ENCODE measurements around the gene SLC2A4RG. TPM values are rescaled to one million over a fixed set of nuclear protein-coding genes. Genes with fewer than 3 reads are reported as not detected.

The SLC2A4RG gene
- total and polyA plus RNA-seq, 2 of the 13 experiments (the other 11 are each of a cell fraction or from before 2014, with no cell fraction given): 91.4 to 95.9 TPM

DNA sequence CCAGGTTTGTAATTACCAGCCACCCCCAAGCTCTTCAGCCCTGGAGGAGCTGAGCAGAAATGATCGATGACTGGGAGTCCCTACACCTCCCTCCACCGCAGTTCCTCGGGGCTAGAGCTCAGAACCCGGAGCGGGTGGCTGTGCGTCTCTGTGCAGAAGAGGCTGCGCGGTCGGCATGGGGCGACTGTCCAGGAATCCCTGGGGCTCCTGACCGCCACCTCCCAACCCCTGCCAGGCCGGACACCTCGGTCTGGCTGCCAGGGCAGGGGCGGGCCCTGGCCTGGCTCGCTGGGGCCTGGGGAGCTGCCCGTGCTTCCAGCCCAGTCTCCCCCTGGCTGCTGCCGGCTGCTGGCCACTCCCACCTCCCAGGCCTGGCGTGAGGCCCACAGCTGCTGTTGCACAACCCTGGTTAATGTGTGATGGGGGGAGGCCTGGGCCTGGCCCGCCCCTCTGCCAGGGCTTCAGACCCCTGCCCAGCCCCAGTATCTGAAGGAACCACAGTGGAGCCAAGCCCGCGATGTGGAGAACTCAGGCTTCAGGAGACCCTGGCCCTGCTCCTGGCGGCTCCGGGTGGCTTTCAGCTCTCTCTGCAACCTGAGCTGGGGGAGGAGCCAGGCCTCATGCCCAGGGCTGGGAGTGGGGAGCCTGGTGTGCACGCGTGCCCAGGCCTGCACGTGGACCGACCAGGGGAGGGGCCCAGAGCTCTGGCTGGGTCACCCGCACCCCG lies 1.2 kb downstream of the SLC2A4RG start (continued):
- TF ChIP-seq ZNF460 (CRISPR knock-in tag; IDR thresholded peaks at IDR 0.05; ENCODE audit: borderline replicate concordance) (no peak; the same call in 1 of the 2 replicates), ARHGAP35 (CRISPR knock-in tag; IDR thresholded peaks at IDR 0.05; ENCODE audit: borderline replicate concordance) (peak; percentile 94; the same call in 1 of the 2 replicates), DDIT3 (CRISPR knock-in tag; IDR thresholded peaks at IDR 0.05) (0 out of 2 replicates have a peak, but pooled peaks have one; percentile 56), RFXANK (CRISPR knock-in tag; IDR thresholded peaks at IDR 0.05) (peak; percentile 77; the same call in 1 of the 2 replicates), ZNF597 (CRISPR knock-in tag; IDR thresholded peaks at IDR 0.05) (peak; percentile 97; the same call in 1 of the 2 replicates), FOXK2 (IDR thresholded peaks at IDR 0.05) (no peak), STAT5B (CRISPR knock-in tag; IDR thresholded peaks at IDR 0.05) (peak; percentile 75; the same call in 1 of the 2 replicates), IRF2 (CRISPR knock-in tag; IDR thresholded peaks at IDR 0.05) (peak; percentile 93), FOXP4 (CRISPR knock-in tag; IDR thresholded peaks at IDR 0.05) (peak; percentile 93), SALL2 (CRISPR knock-in tag; IDR thresholded peaks at IDR 0.05) (peak; percentile 100)
- TF ChIP-seq, protein P1, sequence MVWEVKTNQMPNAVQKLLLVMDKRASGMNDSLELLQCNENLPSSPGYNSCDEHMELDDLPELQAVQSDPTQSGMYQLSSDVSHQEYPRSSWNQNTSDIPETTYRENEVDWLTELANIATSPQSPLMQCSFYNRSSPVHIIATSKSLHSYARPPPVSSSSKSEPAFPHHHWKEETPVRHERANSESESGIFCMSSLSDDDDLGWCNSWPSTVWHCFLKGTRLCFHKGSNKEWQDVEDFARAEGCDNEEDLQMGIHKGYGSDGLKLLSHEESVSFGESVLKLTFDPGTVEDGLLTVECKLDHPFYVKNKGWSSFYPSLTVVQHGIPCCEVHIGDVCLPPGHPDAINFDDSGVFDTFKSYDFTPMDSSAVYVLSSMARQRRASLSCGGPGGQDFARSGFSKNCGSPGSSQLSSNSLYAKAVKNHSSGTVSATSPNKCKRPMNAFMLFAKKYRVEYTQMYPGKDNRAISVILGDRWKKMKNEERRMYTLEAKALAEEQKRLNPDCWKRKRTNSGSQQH (CRISPR knock-in tag; IDR thresholded peaks at IDR 0.05; ENCODE audit: low read depth): peak; percentile 96; the same call in 1 of the 2 replicates
- TF ChIP-seq, protein P2, sequence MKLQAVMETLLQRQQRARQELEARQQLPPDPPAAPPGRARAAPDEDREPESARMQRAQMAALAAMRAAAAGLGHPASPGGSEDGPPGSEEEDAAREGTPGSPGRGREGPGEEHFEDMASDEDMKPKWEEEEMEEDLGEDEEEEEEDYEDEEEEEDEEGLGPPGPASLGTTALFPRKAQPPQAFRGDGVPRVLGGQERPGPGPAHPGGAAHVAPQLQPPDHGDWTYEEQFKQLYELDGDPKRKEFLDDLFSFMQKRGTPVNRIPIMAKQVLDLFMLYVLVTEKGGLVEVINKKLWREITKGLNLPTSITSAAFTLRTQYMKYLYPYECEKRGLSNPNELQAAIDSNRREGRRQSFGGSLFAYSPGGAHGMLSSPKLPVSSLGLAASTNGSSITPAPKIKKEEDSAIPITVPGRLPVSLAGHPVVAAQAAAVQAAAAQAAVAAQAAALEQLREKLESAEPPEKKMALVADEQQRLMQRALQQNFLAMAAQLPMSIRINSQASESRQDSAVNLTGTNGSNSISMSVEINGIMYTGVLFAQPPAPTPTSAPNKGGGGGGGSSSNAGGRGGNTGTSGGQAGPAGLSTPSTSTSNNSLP (IDR thresholded peaks at IDR 0.05; ENCODE audit: low read depth, low read length): no peak
- TF ChIP-seq, protein P3, sequence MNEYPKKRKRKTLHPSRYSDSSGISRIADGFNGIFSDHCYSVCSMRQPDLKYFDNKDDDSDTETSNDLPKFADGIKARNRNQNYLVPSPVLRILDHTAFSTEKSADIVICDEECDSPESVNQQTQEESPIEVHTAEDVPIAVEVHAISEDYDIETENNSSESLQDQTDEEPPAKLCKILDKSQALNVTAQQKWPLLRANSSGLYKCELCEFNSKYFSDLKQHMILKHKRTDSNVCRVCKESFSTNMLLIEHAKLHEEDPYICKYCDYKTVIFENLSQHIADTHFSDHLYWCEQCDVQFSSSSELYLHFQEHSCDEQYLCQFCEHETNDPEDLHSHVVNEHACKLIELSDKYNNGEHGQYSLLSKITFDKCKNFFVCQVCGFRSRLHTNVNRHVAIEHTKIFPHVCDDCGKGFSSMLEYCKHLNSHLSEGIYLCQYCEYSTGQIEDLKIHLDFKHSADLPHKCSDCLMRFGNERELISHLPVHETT (CRISPR knock-in tag; conservative IDR thresholded peaks at IDR 0.05): peak; percentile 97
- TF ChIP-seq, protein P4, sequence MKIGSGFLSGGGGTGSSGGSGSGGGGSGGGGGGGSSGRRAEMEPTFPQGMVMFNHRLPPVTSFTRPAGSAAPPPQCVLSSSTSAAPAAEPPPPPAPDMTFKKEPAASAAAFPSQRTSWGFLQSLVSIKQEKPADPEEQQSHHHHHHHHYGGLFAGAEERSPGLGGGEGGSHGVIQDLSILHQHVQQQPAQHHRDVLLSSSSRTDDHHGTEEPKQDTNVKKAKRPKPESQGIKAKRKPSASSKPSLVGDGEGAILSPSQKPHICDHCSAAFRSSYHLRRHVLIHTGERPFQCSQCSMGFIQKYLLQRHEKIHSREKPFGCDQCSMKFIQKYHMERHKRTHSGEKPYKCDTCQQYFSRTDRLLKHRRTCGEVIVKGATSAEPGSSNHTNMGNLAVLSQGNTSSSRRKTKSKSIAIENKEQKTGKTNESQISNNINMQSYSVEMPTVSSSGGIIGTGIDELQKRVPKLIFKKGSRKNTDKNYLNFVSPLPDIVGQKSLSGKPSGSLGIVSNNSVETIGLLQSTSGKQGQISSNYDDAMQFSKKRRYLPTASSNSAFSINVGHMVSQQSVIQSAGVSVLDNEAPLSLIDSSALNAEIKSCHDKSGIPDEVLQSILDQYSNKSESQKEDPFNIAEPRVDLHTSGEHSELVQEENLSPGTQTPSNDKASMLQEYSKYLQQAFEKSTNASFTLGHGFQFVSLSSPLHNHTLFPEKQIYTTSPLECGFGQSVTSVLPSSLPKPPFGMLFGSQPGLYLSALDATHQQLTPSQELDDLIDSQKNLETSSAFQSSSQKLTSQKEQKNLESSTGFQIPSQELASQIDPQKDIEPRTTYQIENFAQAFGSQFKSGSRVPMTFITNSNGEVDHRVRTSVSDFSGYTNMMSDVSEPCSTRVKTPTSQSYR (CRISPR knock-in tag; IDR thresholded peaks at IDR 0.05; ENCODE audit: borderline replicate concordance): peak; percentile 90

All from HepG2 (cell line).